ENCODE results near the gene CAPN10.

Gene CAPN10

GRCh38 chr2:240590681-240591111, 4.2 kb downstream of the CAPN10 start:
- DNase-seq, result no peak

- no peak for DNase-seq
These were observed 4.7 kb downstream of the CAPN10 start for GRCh38 chr2:240591226-240591625.

- no peak for DNase-seq
These were observed 5.2 kb downstream of the CAPN10 start for GRCh38 chr2:240591784-240592183.

DNA sequence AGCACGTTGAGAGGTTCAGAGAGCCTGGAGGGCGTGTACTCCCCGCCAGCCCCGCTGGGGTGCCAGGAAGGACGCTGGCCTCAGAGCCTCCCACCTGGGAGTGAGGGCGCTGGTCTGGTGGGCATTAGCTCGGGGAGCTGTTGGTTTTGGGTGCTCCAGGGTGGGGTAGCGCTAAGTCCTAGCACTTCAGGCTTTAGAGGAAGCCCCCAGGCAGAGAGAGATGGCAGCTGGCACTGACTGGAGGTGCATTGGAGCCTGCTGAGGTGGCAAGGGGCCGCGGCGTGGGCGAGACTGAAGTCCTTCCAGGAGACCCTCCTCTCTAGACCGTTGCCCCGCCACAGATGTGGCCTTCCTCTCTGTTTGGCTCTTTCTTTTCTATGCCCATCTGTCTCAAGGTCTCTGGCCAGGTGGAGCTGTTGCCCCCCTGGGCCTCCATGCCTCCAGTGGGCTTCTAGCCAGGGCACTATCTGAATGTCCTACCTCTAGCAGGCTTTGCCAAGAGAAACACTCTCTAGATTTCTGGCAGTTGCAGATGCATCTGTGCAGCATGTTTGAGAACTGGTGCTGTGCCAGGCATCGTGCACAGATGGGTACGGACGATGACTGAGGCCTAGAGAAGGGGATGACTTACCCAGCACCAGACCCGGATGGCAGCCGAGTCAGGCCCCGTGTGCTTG, 6.6 kb downstream of the CAPN10 start:
- DNase-seq, result no peak

DNA sequence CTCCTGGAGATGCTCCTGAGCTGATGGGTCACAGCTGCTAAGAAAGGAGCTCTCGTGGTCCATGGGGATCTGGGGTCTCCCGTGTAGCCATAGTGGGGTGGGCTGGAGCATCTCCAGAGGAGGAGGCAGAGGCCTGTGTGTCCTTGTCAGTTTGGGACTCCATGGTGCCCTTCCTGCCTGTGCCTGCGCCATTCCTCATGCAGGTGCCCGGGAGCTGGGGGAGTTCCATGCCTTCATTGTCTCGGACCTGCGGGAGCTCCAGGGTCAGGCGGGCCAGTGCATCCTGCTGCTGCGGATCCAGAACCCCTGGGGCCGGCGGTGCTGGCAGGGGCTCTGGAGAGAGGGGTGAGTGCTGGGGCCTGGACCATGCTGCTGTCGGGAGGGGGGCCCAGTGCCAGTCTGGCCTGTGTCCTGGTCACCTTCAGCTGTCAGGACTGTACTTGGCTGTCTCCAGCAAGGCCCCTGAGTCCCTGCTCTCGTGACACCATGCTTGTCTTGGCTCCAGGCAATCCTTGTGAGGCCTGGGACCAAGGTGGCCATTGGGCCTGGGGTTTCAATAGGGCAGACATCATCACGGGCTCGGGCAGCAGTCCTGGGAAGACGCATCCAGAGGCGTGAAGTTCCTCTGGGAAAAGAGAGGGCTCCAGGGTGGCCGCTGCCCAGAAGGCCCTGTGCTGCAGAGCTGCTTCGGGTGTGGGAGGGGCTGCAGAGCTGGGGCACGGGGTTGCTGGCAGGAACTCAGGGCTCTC, 7.3 kb downstream of the CAPN10 start:
- no peak for DNase-seq

DNA sequence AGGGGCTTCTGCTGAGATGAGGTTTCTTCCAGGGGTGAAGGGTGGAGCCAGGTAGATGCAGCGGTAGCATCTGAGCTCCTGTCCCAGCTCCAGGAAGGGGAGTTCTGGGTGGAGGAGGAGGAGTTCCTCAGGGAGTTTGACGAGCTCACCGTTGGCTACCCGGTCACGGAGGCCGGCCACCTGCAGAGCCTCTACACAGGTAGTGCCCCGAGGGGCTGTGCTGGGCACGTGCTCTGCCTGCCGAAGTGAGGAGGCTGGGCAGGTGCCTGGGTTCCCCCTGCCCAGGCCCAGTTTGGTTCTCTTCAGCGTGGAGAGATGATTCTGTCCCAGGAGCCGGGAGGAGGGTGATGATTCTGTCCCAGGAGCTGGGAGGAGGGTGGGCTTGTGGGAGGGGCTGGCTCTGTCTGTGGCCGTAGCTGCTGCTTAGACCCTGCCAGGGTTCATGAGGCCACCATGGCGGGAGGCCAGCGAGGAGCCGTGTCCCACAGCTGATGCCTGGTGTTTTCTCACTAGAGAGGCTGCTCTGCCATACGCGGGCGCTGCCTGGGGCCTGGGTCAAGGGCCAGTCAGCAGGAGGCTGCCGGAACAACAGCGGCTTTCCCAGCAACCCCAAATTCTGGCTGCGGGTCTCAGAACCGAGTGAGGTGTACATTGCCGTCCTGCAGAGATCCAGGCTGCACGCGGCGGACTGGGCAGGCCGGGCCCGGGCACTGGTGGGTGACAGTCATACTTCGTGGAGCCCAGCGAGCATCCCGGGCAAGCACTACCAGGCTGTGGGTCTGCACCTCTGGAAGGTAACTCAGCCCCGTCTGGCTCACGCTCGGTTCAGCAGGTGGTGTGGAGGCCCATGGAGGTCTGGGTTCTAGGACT, 8.2 kb downstream of the CAPN10 start:
- DNase-seq, result no peak

DNA sequence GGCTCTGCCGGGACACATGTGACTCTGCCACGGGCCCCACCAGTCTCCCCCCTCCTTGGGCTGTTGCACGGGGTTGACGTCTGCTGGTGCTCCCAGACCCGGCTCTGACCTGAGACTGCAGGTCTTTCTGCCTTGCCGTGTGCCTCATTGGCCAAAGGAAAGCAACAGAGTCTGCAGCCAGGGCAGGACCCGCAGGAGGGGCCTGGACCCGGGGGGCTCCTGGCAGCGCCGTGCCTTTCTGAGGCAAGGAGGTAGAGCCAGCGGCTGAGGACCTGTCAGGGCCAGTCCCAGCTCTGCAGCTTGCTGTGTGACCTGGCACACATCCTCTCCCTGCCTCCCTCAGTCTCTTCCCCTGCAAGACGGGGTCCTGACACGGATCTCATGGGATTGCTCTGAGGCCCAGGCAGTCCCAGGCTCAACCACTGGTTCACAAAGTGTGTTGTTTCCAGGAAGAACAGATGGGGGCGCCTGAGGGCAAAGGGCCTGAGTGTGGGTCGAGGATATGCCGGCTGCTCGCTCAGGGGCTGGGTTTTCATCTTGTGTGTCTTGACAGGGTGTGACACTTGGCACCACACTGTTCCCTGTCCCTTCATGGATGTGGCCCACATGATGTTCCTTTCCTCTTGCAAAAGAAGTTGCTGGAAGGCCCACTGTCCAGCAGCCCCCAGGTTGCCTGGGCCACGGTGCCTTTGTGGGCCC, 9.0 kb downstream of the CAPN10 start:
- DNase-seq, result no peak

GRCh38 chr2:240596080-240596460, 9.5 kb downstream of the CAPN10 start:
- DNase-seq, result no peak

- no peak for DNase-seq
These were observed 10.0 kb downstream of the CAPN10 start for GRCh38 chr2:240596491-240596931.

DNA sequence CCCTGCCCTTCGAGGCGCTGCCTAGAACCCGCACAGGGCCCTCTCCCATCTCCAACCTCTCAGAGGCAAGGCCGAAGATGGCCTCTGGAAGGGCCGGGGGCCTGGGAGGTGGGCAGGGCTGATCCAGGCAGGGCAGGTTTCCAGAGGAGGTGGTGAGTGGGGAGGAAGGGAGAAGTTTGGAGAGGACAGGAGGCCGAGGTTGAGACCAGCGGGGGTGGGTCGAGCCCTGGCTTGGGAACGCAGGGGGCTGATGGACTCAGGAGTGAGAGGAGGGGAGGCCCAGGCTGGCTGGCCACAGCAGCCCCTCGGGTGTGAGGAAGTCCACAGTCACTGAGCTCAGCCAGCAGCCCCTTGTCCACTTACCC, 10.5 kb downstream of the CAPN10 start:
- no peak for DNase-seq

GRCh38 chr2:240597419-240598181, 11.1 kb downstream of the CAPN10 start:
- DNase-seq, result no peak

GRCh38 chr2:240598311-240598911, 11.9 kb downstream of the CAPN10 start:
- no peak for DNase-seq

DNA sequence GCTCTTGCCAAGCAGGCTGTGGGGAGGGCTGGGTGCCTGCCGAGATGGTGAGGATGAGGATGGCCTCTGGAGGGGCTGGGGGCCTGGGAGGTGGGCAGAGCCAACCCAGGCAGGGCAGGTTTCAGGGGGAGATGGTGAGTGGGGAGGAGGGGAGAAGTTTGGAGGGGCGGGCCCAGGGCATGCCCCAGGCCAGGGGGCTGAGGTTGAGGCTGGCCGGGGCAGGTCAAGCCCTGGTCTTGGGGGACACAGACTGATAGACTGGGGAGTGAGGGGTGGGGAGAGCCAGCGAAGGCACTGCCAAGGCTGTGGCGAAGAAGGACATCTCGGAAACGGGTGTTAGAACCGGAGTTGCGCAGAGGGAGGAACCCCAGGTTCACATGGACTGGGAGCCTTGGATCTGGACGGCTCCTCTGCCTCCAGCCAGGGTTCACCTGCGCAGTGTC, 12.6 kb downstream of the CAPN10 start:
- DNase-seq, result no peak

GRCh38 chr2:240600451-240600961, 14.0 kb downstream of the CAPN10 start:
- no peak for DNase-seq

- no peak for DNase-seq
These were observed 14.7 kb downstream of the CAPN10 start for GRCh38 chr2:240601061-240601830.

DNA sequence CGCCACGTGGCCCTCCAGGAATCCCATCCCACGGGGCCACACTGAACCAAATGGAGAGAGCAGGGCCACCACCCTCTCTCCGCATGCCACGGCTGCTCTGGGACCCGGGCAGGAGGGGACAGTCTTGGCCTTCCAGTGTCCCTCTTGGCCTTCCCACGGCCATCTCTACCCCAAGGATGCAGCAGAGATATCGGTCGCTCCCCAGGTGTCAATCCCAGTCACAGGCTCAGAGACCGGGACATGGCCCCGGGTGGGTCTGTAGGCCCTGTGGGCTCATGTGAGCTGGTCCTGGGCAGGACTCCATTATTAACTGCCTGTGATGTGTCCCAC, 15.3 kb downstream of the CAPN10 start:
- no peak for DNase-seq

- DNase-seq, result no peak
These were observed 15.9 kb downstream of the CAPN10 start for GRCh38 chr2:240602266-240603050.

DNA sequence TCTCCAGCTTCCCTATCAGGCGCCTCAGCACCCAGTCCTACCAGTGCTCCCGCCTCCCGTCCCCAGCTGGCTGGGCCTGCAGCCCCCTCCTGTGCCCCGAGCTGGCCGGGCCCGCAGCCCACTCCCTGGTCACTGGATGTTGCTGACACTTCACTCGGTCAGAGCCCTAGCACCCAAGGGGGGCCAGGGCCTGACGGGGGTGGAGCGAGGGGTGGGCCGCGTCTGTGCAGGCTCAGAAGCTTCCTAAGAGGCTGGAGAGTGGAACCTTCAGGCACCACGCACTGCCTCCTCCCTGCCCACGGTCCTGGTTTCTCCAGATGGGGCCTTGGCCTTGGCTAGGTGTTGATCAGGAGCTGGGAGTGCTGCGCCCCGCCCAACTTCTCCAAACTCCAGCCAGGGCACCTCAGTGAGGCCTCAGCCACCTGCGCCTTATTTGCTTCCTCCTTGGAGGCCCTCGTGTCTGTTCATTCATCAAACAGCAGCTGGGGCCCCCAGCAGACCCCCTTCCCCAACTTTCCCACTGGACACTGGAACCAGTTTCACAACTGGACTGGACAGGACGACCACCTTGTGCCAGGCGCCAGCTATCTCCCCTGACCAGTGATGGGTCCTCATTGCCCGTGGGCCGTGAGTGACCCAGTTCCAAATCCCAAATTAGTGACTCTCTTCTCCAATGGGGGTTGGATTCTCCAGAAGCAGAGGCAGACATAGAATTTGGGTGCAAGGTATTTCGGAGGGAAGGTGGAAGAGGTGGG, 16.7 kb downstream of the CAPN10 start:
- DNase-seq, result no peak

- no peak for DNase-seq
These were observed 17.3 kb downstream of the CAPN10 start for GRCh38 chr2:240603846-240604245.
